Urothelium cell line (cell line): ENCODE results near the gene GABRR1.

Source experiments
- DNase-seq: peaks from one replicate; pipeline ENCODE4 v3.0.0; 2011; ENCODE audit warnings: low spot score, mixed read lengths
- FAIRE-seq: peaks from 2 replicates; lab custom pipeline; 2011; peaks lifted over from hg19 to GRCh38; lab: Jason Lieb, UNC

The GABRR1 gene

DNA sequence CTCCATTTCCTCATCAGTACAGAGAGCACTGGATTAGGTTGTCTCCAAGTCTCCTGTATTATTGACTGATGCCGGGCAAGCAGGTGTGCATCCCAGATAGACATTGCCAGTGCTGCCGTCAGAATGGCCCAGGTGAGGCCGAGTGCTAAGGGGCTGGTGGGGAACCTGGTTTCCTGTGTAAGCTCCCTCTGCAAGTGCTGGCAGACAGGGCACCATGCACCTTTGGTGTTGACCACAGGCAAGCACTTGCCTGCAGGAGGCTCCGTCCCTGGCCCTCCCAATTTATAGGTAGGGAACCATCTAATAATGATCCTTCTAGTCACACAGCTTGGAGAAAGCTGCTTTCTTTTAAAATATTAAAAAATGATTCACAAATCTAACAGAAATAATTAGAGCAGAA, 747 bp downstream of the GABRR1 start:
- DNase-seq, result no peak
- no peak for FAIRE-seq

- FAIRE-seq (no peak), DNase-seq (no peak)
Observed at GRCh38 chr6:89215391-89215790, 1.8 kb downstream of the GABRR1 start.

- no peak for FAIRE-seq
- DNase-seq, result no peak
Observed at GRCh38 chr6:89214197-89214596, 3.0 kb downstream of the GABRR1 start.

GRCh38 chr6:89212472-89212871, 4.7 kb downstream of the GABRR1 start:
- FAIRE-seq, result no peak
- no peak for DNase-seq

GRCh38 chr6:89209457-89209856, 7.7 kb downstream of the GABRR1 start:
- DNase-seq (no peak), FAIRE-seq (no peak)

GRCh38 chr6:89208551-89208950, 8.6 kb downstream of the GABRR1 start:
- no peak for FAIRE-seq
- DNase-seq, result no peak

DNA sequence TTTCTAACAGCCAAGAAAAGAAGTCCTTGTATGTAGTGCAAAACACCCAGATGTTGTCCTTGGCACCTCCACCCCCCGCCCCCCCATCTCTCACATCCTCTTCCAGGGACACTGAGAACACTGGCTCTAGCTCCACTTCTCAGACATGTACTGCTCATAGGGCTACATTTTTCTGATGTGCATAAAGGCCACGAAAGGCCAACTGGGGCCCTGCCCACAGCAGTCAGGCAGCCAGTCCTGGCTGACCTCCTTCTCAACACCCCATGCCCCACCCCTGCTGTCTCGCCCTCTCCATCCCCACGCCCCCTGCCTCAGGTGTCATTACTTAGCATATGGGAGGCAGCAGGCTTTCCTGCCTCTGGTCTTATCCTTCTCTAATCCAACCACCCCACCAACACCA, 11.3 kb downstream of the GABRR1 start:
- no peak for DNase-seq

DNA sequence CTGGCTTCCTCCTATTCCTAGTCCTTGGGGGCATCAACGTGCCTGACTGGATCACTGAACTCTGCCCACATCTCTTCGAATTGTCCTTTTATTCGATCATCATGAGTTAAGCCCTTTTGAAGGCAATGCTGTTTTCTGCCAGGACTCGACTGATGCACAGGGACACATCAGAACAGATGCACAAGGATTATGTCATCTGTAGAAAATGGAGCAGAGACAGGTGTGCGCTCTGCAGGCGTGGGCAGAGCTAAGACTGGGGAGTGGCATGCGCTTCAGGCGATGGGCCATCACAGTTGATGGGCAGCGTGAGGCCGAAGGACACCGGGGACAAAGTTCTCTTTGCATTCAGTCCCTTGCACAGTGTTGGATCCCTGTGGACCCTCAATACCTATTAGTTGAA, 13.1 kb downstream of the GABRR1 start:
- DNase-seq (no peak), FAIRE-seq (no peak)

More for the DNA sequence above, 11.3 kb downstream of the GABRR1 start:
- no peak for FAIRE-seq

- FAIRE-seq (no peak), DNase-seq (no peak)
Observed at GRCh38 chr6:89200706-89201215, 16.4 kb downstream of the GABRR1 start.

DNA sequence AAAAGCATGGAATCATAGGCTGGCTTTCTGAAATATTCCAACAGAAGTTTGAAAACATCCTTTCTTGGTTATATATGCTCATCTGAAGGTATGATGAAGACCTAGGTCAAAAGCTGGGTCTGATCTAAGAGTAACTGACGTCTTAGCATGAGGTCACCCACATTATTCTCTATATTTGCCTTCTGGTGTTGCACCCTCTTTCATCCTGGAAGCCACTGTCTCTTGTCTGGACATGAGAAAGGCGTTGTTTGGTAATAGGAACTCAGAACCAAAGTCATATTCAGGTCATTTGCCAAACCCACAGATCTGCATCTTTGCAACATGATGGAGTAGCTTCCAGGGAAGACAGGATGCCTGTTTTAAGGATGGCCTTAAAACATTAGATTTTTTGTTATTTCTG, 17.6 kb downstream of the GABRR1 start:
- no peak for DNase-seq
- no peak for FAIRE-seq

- no peak for FAIRE-seq
Observed at GRCh38 chr6:89198235-89198634, 18.9 kb downstream of the GABRR1 start.

GRCh38 chr6:89197141-89197540, 20.0 kb downstream of the GABRR1 start:
- DNase-seq (no peak), FAIRE-seq (no peak)

More at GRCh38 chr6:89198235-89198634, 18.9 kb downstream of the GABRR1 start:
- no peak for DNase-seq

DNA sequence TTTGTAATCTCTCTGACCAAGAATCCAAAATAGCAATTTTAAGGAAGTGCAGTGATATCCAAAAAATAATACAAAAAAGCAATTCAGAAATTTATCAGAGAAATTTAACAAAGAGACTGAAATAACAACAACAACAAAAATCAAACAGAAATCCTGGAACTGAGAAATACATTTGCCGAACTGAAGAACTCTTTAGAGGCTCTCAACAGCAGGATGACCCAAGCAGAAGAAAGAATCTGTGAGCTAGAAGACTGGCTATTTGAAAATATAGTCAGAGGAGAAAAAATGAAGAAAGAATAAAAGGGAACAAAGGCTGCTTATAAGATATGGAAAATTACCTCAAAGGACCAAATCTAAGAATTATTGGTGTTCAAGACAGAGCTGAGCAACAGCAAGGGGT, 22.6 kb downstream of the GABRR1 start:
- DNase-seq (no peak), FAIRE-seq (no peak)

GRCh38 chr6:89190741-89191140, 26.4 kb downstream of the GABRR1 start:
- FAIRE-seq (no peak), DNase-seq (no peak)

DNA sequence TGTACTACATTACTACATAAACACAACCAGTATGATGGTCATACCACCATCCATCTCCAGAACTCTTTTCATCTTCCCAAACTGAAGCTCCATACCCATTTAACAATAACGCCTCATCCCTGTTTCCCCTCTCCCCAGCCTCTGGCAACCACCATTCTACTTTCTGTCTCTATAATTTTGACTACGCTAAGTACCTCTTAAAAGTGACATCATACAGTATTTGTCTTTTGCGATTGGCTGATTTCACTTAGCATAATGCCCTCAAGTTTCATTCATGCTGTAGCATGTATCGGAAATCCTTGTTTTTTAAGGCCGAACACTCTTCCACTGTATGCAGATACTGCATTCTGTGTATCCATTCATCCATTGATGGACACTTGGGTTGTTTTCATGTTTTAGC, 29.7 kb downstream of the GABRR1 start:
- FAIRE-seq (no peak), DNase-seq (no peak)

DNA sequence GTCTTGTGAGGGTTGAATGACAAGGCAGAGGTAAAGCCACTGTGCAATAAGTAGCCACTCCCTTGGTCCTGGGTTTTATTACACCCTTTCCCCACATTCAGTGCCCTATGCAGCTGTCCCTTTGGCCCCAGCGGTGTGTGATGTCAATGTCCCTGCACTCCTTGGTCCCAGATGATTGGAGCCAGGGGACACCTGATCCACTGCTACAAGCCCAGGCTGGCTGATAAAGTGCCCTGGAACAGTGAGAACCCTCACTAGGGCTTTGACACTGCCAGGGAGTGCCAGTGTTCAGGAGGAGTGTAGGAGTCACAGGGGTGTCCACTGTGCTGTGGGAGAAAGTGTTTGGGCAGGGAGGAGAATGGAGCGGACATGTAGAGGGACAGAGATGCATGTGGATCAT, 30.4 kb downstream of the GABRR1 start:
- DNase-seq, result no peak
- no peak for FAIRE-seq

- DNase-seq (no peak), FAIRE-seq (no peak)
Observed at GRCh38 chr6:89184344-89184743, 32.8 kb downstream of the GABRR1 start.

- FAIRE-seq, result no peak
- no peak for DNase-seq
Observed at GRCh38 chr6:89183294-89183693, 33.9 kb downstream of the GABRR1 start.

- FAIRE-seq (no peak), DNase-seq (no peak)
Observed at GRCh38 chr6:89180971-89181370, 36.2 kb downstream of the GABRR1 start.

DNA sequence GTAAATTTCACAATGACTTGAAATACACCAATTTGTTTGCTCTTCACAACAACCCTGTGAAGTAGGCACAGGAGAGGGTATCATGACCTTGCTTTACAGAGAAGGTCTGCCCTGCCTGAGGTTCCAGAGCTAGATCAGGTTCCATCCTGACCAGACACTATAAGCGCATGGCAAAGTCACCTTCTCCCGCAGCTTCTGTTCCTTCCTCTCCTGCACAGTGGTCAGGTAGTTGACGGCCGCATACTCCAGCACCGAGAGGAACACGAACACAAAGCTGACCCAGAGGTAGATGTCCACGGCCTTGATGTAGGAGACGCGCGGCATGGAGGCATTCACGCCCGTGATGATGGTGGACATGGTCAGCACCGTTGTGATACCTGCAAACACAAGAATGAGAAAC, 37.0 kb downstream of the GABRR1 start:
- FAIRE-seq (no peak), DNase-seq (no peak)

DNA sequence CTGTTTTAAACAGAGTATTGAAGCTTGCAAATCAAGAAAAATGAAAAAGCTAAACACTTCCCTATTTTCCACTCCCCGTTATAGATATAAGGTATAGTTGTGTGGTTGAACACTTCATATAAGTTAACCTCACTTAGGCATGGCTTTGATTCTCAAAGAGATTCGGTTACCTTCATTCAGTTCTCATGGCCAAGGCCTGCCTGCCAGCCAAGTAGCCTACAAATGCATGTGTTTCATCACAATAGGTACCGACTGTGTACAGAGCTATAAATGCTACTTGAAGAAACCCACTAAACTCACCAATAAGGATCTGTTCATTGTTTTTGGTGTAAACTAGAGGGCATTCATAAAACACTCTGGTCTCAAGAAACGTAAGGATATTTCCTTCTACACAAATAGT, 43.5 kb downstream of the GABRR1 start:
- DNase-seq (no peak), FAIRE-seq (no peak)

GRCh38 chr6:89172131-89172530, 45.0 kb downstream of the GABRR1 start:
- FAIRE-seq (no peak), DNase-seq (no peak)

- DNase-seq, result no peak
- FAIRE-seq, result no peak
Observed at GRCh38 chr6:89162047-89162371, 55.1 kb downstream of the GABRR1 start.
